Tibial artery (tissue), 4 donors: ENCODE results near the gene NKPD1.

Experiments used
- DNase-seq, 2 donors: peaks; one replicate each; pipeline ENCODE4 v3.0.0-alpha.2; 2019
- H3K27ac ChIP-seq, 2 donors: fragments of 200-600 bp; sonication (generic) in 1 of 2; 1 replicate in 1 of 2; 2 replicates in 1 of 2; pipeline ENCODE4 v1.5.1; 2018 to 2019; ENCODE audit warnings: mild to moderate bottlenecking in 1 of 2
- H3K27me3 ChIP-seq, 2 donors: fragments of 200-600 bp; sonication (generic) in 1 of 2; one replicate each; pipeline versions ENCODE4 v1.5.1 to v1.6.0; 2016 to 2019
- H3K36me3 ChIP-seq, 3 donors: fragments of 200-600 bp; sonication (generic) in 2 of 3; one replicate each; pipeline ENCODE4 v1.5.1; 2016 to 2019; ENCODE audit warnings: mild to moderate bottlenecking in 2 of 3
- H3K4me1 ChIP-seq, 4 donors: fragments of 200-600 bp; sonication (generic) in 2 of 4; 1 replicate in 3 of 4; 2 replicates in 1 of 4; pipeline ENCODE4 v1.5.1; 2016 to 2019
- H3K4me3 ChIP-seq, 2 donors: fragments of 200-600 bp; sonication (generic) in 1 of 2; 1 replicate in 1 of 2; 2 replicates in 1 of 2; pipeline ENCODE4 v1.5.1; 2018 to 2019; ENCODE audit warnings: mild to moderate bottlenecking in 2 of 2
- H3K9me3 ChIP-seq, 3 donors: fragments of 200-600 bp; sonication (generic) in 1 of 3; one replicate each; pipeline ENCODE4 v1.5.1; 2016 to 2019
- intact Hi-C: fragments of 100-400 bp; cut with DNase I; formaldehyde crosslinking; loops from one replicate; pipeline ENCODE4 v1.15.0; 2023; ENCODE audit warnings: low total_unique reads
- TF ChIP-seq, protein P1 (sequence below), 2 experiments: fragments of 200-600 bp in 1 of 2; fragments of 450-650 bp in 1 of 2; IDR thresholded peaks; one replicate each; pipeline ENCODE4 v1.5.1; 2017 to 2019; ENCODE audit warnings: antibody characterized with exemption in 2 of 2, mild to moderate bottlenecking in 1 of 2, moderate library complexity in 1 of 2

The NKPD1 gene

DNA sequence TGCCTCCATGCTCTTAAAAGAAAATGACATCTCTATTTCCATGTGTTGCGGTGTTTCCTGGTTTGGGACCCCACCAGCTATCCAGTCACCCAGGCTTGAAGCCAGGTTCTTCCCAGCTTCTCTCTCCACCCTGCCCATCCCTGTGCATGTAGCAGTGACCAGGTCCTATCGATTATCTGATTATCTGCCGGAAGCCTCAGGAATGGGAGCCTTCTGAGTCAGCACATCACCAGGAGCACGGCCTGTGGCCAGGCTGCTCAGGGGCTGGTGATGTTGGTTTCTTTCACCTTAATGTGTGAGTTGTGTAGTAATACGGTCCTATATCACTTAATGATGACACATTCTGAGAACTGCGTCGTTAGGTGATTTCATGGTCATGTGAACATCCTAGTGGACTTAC lies 34.1 kb downstream of the NKPD1 start:
- Histone ChIP-seq H3K4me3 (no peak overlapping the region), H3K27ac (no peak overlapping the region), H3K36me3 (no peaks in the 10 kb centered on the region), H3K4me1 (peaks cover 0 to 26% (median 0%) of the 10 kb centered on the region in 4 donors), H3K27me3 (no peaks in the 10 kb centered on the region), H3K9me3 (no peaks in the 10 kb centered on the region)
- DNase-seq: no peak
- intact Hi-C loops: no loop called here
- TF ChIP-seq, protein P1, sequence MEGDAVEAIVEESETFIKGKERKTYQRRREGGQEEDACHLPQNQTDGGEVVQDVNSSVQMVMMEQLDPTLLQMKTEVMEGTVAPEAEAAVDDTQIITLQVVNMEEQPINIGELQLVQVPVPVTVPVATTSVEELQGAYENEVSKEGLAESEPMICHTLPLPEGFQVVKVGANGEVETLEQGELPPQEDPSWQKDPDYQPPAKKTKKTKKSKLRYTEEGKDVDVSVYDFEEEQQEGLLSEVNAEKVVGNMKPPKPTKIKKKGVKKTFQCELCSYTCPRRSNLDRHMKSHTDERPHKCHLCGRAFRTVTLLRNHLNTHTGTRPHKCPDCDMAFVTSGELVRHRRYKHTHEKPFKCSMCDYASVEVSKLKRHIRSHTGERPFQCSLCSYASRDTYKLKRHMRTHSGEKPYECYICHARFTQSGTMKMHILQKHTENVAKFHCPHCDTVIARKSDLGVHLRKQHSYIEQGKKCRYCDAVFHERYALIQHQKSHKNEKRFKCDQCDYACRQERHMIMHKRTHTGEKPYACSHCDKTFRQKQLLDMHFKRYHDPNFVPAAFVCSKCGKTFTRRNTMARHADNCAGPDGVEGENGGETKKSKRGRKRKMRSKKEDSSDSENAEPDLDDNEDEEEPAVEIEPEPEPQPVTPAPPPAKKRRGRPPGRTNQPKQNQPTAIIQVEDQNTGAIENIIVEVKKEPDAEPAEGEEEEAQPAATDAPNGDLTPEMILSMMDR (IDR thresholded peaks at IDR 0.05): no peak

DNA sequence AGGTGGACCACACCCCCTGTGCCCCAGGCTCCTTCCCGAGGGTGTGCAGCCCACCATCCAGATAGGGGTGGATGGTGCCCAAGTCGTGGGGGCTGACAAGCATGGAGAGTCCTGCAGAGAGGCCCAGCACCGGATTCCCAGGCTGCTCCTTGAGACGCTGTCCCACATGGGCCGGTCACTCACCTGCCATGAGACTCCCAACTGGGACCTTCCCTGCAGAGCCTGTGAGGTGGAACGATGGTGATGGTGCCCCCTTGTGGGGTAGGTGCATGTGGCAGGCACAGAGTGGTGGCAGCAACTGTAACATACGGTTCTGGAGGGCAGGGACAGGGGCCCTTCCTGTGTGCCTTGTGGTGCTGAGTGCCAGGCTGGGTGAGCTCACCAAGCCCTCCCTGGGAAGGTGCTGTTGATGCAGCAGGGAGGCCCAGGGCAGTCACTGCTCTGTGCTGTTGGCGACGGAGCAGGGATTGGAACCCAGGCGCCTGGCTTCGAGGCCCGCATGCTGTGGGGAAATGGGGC lies 34.7 kb downstream of the NKPD1 start:
- H3K27me3 ChIP-seq: no peaks in the 10 kb centered on the region
- H3K4me3 ChIP-seq: no peak overlapping the region
- TF ChIP-seq, protein P1 (IDR thresholded peaks at IDR 0.05): peak; percentile 34 to 43
- intact Hi-C loops: no loop called here
- peaks cover 0 to 26% (median 0%) of the 10 kb centered on the region in 4 donors for H3K4me1 ChIP-seq
- no peaks in the 10 kb centered on the region for H3K36me3 ChIP-seq
- H3K27ac ChIP-seq: no peak overlapping the region
- no peaks in the 10 kb centered on the region for H3K9me3 ChIP-seq
- peak in 1 of 2 donors; percentile 25 for DNase-seq

DNA sequence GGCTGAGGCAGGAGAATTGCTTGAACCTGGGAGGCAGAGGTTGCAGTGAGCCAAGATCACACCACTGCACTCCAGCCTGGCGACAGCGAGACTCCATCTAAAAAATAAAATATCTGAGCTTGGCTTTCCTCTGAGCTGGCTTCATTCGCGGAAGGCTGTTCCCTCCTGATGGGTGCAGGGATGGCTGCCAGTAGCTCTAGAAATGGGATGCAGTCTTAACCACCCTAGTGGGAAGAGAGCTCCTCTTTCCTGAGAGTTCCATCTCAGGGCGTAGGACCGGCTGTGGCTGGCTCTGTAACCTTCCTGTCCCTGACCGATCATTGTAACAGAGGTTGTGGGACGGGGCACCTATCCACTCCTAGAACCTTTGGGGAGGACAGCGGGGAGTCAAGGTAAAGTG lies 35.4 kb downstream of the NKPD1 start:
- DNase-seq: no peak
- intact Hi-C loops: no loop called here
- no peaks in the 10 kb centered on the region for H3K36me3 ChIP-seq
- no peak overlapping the region for H3K27ac ChIP-seq
- no peaks in the 10 kb centered on the region for H3K9me3 ChIP-seq
- no peak overlapping the region for H3K4me3 ChIP-seq
- peaks cover 0 to 26% (median 0%) of the 10 kb centered on the region in 4 donors for H3K4me1 ChIP-seq
- TF ChIP-seq, protein P1 (IDR thresholded peaks at IDR 0.05): no peak
- no peaks in the 10 kb centered on the region for H3K27me3 ChIP-seq

DNA sequence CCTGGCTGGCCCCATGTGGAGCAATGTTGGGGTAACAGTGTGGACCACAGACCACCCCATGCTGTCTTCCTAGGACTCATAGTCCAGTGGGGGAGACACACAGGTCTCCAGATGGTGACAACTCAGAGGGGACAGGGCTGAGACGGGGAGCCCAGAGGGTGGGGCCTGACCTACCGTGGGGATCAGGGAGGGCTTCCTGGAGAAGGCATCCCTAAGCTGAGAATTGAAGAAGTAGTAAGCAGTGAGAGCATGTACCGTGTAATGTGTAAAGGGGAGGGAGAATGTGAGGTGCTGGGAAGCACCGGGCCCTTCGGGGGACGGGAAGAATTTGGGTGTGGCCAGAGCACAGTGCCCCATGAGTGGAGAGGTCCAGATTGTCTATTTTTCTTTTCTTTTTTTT lies 36.8 kb downstream of the NKPD1 start:
- DNase-seq: no peak
- H3K9me3 ChIP-seq: no peaks in the 10 kb centered on the region
- intact Hi-C loops: no loop called here

DNA sequence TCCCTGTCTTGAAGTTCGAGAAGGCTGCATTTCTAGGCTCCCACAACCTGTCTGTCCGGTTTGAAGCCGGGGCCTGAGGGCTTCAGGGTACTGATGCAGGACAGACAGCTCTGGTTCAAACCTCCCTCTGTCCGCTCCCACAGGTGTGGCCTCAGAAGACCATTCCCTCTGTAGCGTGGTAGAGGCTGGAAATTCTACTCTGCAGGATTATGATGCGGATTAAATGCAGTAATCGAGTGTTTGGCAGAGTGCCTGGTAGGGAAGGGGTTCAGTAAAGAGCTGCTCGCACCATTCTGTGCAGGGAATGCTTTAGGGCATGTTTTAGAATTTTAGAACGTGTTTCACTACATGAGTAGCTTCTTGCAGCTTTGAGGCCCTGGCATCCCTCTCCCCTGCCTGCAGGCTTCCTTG lies 37.3 kb downstream of the NKPD1 start:
- Histone ChIP-seq H3K27me3 (no peaks in the 10 kb centered on the region), H3K36me3 (no peaks in the 10 kb centered on the region), H3K9me3 (no peaks in the 10 kb centered on the region), H3K27ac (no peak overlapping the region), H3K4me1 (peaks cover 0 to 31% (median 0%) of the 10 kb centered on the region in 4 donors), H3K4me3 (no peak overlapping the region)
- DNase-seq: no peak
- intact Hi-C loops: no loop called here
- TF ChIP-seq, protein P1 (IDR thresholded peaks at IDR 0.05): no peak

More for the DNA sequence above, 36.8 kb downstream of the NKPD1 start:
- no peaks in the 10 kb centered on the region for H3K36me3 ChIP-seq
- TF ChIP-seq, protein P1 (IDR thresholded peaks at IDR 0.05): no peak
- H3K27me3 ChIP-seq: no peaks in the 10 kb centered on the region
- no peak overlapping the region for H3K4me3 ChIP-seq
- no peak overlapping the region for H3K27ac ChIP-seq
- H3K4me1 ChIP-seq: peaks cover 0 to 28% (median 0%) of the 10 kb centered on the region in 4 donors

DNA sequence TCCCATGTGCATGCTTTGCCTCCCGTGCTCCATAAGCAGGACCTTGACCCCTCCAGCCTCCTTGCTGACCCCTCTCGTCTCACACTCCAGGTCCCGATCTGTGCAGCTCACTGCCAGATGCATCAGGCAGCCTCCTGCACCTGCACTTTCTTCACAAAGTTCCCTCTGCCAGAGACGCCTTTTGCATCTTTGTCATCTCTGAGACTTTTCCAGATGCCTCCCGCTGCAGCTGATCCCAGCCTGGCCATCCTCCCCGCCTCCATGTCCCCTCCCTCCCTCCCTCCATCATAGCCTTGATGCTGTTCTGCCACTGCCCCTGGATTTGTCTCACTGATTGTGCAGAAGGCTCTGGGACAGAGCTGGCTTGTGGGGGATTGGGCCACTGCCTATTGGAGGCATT lies 38.0 kb downstream of the NKPD1 start:
- H3K9me3 ChIP-seq: no peaks in the 10 kb centered on the region
- intact Hi-C loops: no loop called here
- no peaks in the 10 kb centered on the region for H3K36me3 ChIP-seq
- peaks cover 0 to 37% (median under 1%) of the 10 kb centered on the region in 4 donors for H3K4me1 ChIP-seq
- TF ChIP-seq, protein P1 (IDR thresholded peaks at IDR 0.05): no peak
- no peak overlapping the region for H3K4me3 ChIP-seq
- no peak for DNase-seq
- no peak overlapping the region for H3K27ac ChIP-seq
- no peaks in the 10 kb centered on the region for H3K27me3 ChIP-seq
